Measurements from ENCODE around the gene BCL11A.

The BCL11A gene

GRCh38 chr2:60567919-60568768 is 14.7 kb upstream of the BCL11A start:
- Histone ChIP-seq H3K9me3 (ENCODE audit: low read depth, low read length) (no peaks in the 10 kb centered on the region), H3K36me3 (ENCODE audit: insufficient read depth, low read length) (no peaks in the 10 kb centered on the region), H3K9ac (ENCODE audit: insufficient read length) (no peak overlapping the region), H3K4me3 (no peak overlapping the region), H3K27ac (no peak overlapping the region)
- TF ChIP-seq POLR2AphosphoS5 (IDR thresholded peaks at IDR 0.05; ENCODE audit: borderline replicate concordance, low read depth, low read length) (no peak), EZH2 (IDR thresholded peaks at IDR 0.05) (no peak), FOXP2 (optimal IDR thresholded peaks at IDR 0.05; ENCODE audit: control extremely low read depth, extremely low read length, insufficient read depth) (no peak)
- DNase-seq (ENCODE audit: low read depth, low spot score): no peak

- no peak for DNase-seq (ENCODE audit: low read depth, low spot score)
- Histone ChIP-seq H3K27ac (no peak overlapping the region), H3K4me3 (no peak overlapping the region), H3K9ac (ENCODE audit: insufficient read length) (no peak overlapping the region), H3K36me3 (ENCODE audit: insufficient read depth, low read length) (no peaks in the 10 kb centered on the region), H3K9me3 (ENCODE audit: low read depth, low read length) (no peaks in the 10 kb centered on the region)
- TF ChIP-seq EZH2 (IDR thresholded peaks at IDR 0.05) (no peak), FOXP2 (optimal IDR thresholded peaks at IDR 0.05; ENCODE audit: control extremely low read depth, extremely low read length, insufficient read depth) (no peak), POLR2AphosphoS5 (IDR thresholded peaks at IDR 0.05; ENCODE audit: borderline replicate concordance, low read depth, low read length) (no peak)
Measured at GRCh38 chr2:60567096-60567495, 13.6 kb upstream of the BCL11A start.

GRCh38 chr2:60565472-60565871 is 12.0 kb upstream of the BCL11A start:
- TF ChIP-seq POLR2AphosphoS5 (IDR thresholded peaks at IDR 0.05; ENCODE audit: borderline replicate concordance, low read depth, low read length) (no peak), EZH2 (IDR thresholded peaks at IDR 0.05) (no peak), FOXP2 (optimal IDR thresholded peaks at IDR 0.05; ENCODE audit: control extremely low read depth, extremely low read length, insufficient read depth) (no peak)
- peak; percentile 32 for DNase-seq (ENCODE audit: low read depth, low spot score)
- H3K4me3 ChIP-seq: no peak overlapping the region

GRCh38 chr2:60560734-60561644 is 7.5 kb upstream of the BCL11A start:
- TF ChIP-seq EZH2 (IDR thresholded peaks at IDR 0.05) (no peak), FOXP2 (optimal IDR thresholded peaks at IDR 0.05; ENCODE audit: control extremely low read depth, extremely low read length, insufficient read depth) (no peak), POLR2AphosphoS5 (IDR thresholded peaks at IDR 0.05; ENCODE audit: borderline replicate concordance, low read depth, low read length) (no peak)
- no peak overlapping the region for H3K4me3 ChIP-seq
- no peak overlapping the region for H3K27ac ChIP-seq
- no peak for DNase-seq (ENCODE audit: low read depth, low spot score)
- H3K9me3 ChIP-seq (ENCODE audit: low read depth, low read length): no peaks in the 10 kb centered on the region
- no peaks in the 10 kb centered on the region for H3K36me3 ChIP-seq (ENCODE audit: insufficient read depth, low read length)
- H3K9ac ChIP-seq (ENCODE audit: insufficient read length): no peak overlapping the region

More at GRCh38 chr2:60565472-60565871, 12.0 kb upstream of the BCL11A start:
- Histone ChIP-seq H3K27ac (no peak overlapping the region), H3K9ac (ENCODE audit: insufficient read length) (no peak overlapping the region), H3K9me3 (ENCODE audit: low read depth, low read length) (no peaks in the 10 kb centered on the region), H3K36me3 (ENCODE audit: insufficient read depth, low read length) (no peaks in the 10 kb centered on the region)

- Histone ChIP-seq H3K9ac (ENCODE audit: insufficient read length) (no peak overlapping the region), H3K9me3 (ENCODE audit: low read depth, low read length) (no peaks in the 10 kb centered on the region), H3K36me3 (ENCODE audit: insufficient read depth, low read length) (no peaks in the 10 kb centered on the region), H3K27ac (no peak overlapping the region), H3K4me3 (no peak overlapping the region)
- no peak for DNase-seq (ENCODE audit: low read depth, low spot score)
- TF ChIP-seq POLR2AphosphoS5 (IDR thresholded peaks at IDR 0.05; ENCODE audit: borderline replicate concordance, low read depth, low read length): no peak
- TF ChIP-seq EZH2 (IDR thresholded peaks at IDR 0.05): no peak
- no peak for TF ChIP-seq FOXP2 (optimal IDR thresholded peaks at IDR 0.05; ENCODE audit: control extremely low read depth, extremely low read length, insufficient read depth)
Measured at GRCh38 chr2:60559880-60560279, 6.4 kb upstream of the BCL11A start.

GRCh38 chr2:60558536-60558935 is 5.1 kb upstream of the BCL11A start:
- H3K36me3 ChIP-seq (ENCODE audit: insufficient read depth, low read length): no peaks in the 10 kb centered on the region
- H3K4me3 ChIP-seq: no peak overlapping the region
- no peak overlapping the region for H3K27ac ChIP-seq
- DNase-seq (ENCODE audit: low read depth, low spot score): no peak
- no peak overlapping the region for H3K9ac ChIP-seq (ENCODE audit: insufficient read length)
- TF ChIP-seq POLR2AphosphoS5 (IDR thresholded peaks at IDR 0.05; ENCODE audit: borderline replicate concordance, low read depth, low read length): no peak
- TF ChIP-seq EZH2 (IDR thresholded peaks at IDR 0.05): no peak
- TF ChIP-seq FOXP2 (optimal IDR thresholded peaks at IDR 0.05; ENCODE audit: control extremely low read depth, extremely low read length, insufficient read depth): no peak
- no peaks in the 10 kb centered on the region for H3K9me3 ChIP-seq (ENCODE audit: low read depth, low read length)

- TF ChIP-seq EZH2 (IDR thresholded peaks at IDR 0.05) (no peak), FOXP2 (optimal IDR thresholded peaks at IDR 0.05; ENCODE audit: control extremely low read depth, extremely low read length, insufficient read depth) (no peak), POLR2AphosphoS5 (IDR thresholded peaks at IDR 0.05; ENCODE audit: borderline replicate concordance, low read depth, low read length) (no peak)
- Histone ChIP-seq H3K36me3 (ENCODE audit: insufficient read depth, low read length) (no peaks in the 10 kb centered on the region), H3K27ac (no peak overlapping the region), H3K9ac (ENCODE audit: insufficient read length) (no peak overlapping the region), H3K9me3 (ENCODE audit: low read depth, low read length) (no peaks in the 10 kb centered on the region), H3K4me3 (peak overlapping the region; percentile 64)
- no peak for DNase-seq (ENCODE audit: low read depth, low spot score)
Measured at GRCh38 chr2:60557486-60557864, 4.0 kb upstream of the BCL11A start.

Data from SK-N-MC (cell line).